Activated CD4-positive, alpha-beta memory T cell treated with anti-CD3 and anti-CD28 coated beads for 36 hours (primary cell): ENCODE measurements around the gene DSTYK. TPM values are rescaled to one million over a fixed set of nuclear protein-coding genes. Genes with fewer than 3 reads are reported as not detected.

Experiments used
- CTCF ChIA-PET: fragments of 350-600 bp; sonication (Branson Sonifier 250); formaldehyde crosslinking; loops from one replicate; lab custom pipeline; 2021; ENCODE audit warnings: antibody characterized with exemption, inconsistent platforms; lab: Charles Lee
- POLR2A ChIA-PET: fragments of 350-600 bp; sonication (Branson Sonifier 250); formaldehyde crosslinking; loops from one replicate; lab custom pipeline; 2021; ENCODE audit warnings: antibody characterized with exemption; lab: Charles Lee
- DNase-seq: peaks from one replicate; pipeline ENCODE4 v3.0.0-alpha.2; 2020
- H3K27ac Mint-ChIP-seq: one replicate; pipeline ENCODE4 v1.8.0; 2021; ENCODE audit warnings: mixed read lengths
- H3K27me3 Mint-ChIP-seq: one replicate; pipeline ENCODE4 v1.8.0; 2021; ENCODE audit warnings: mixed read lengths
- H3K36me3 Mint-ChIP-seq: one replicate; pipeline ENCODE4 v1.8.0; 2021; ENCODE audit warnings: mixed read lengths
- H3K4me1 Mint-ChIP-seq: one replicate; pipeline ENCODE4 v1.8.0; 2021; ENCODE audit warnings: low read depth, mixed read lengths
- H3K4me3 Mint-ChIP-seq: one replicate; pipeline ENCODE4 v1.8.0; 2021; ENCODE audit warnings: mild to moderate bottlenecking, mixed read lengths
- H3K9me3 Mint-ChIP-seq: one replicate; pipeline ENCODE4 v1.8.0; 2021; ENCODE audit warnings: mixed read lengths
- intact Hi-C: fragments of 100-400 bp; cut with micrococcal nuclease; formaldehyde crosslinking; loops from one replicate; pipeline ENCODE4 v1.15.1; 2023
- total RNA-seq, 2 experiments: library from RNA; stranded (reverse); gene quantifications; one replicate each; pipeline ENCODE4 v1.2.3, GENCODE V29; 2021

Gene DSTYK
- total RNA-seq, 2 experiments from 2014 or later: 9.0 to 9.8 TPM

DNA sequence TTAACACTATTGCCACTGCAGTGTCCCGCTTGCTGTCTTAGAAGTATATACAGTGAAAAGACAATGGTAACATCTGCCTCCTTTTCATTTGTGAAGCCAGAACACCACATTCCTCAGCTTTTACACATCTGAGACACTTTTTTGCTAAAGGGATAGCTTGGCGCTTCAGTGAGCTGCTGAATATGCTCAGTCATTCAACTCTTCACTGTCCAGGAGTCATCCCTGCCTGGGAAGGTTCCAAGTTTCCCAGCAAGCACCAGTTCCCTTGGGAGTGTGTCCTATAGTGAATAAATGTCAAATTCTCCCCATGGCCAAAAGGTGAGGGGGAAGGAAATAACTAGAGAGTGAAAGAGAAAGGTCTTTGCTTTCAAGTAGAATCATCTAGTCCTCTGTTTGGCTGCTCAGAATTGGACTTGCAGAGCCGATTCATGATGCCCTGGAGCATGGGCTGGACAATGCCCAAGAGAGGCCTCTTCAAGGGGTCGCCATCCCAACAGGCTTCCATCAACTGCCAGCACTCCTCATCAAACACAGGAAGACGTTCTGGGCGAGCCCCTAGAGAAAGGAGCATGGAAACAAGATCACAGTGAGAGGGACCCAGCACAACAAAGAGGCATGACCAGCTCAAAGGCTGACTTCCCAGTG, 64.2 kb downstream of the DSTYK start:
- DNase-seq: no peak
- POLR2A ChIA-PET: interaction anchor here (0.6 kb wide), 1 partner anchor 347 kb away, joined by 3 read pairs; no protein-coding TSS in a partner anchor
- Mint-ChIP-seq H3K27ac (no peak overlapping the region), H3K4me3 (no peak overlapping the region), H3K27me3 (no peaks in the 10 kb centered on the region), H3K9me3 (no peaks in the 10 kb centered on the region), H3K36me3 (peaks cover 19% of the 10 kb centered on the region), H3K4me1 (no peaks in the 10 kb centered on the region)
- CTCF ChIA-PET: interaction anchor here (1.6 kb wide), 1 partner anchor 109 kb away, joined by 5 read pairs; no protein-coding TSS in a partner anchor
- intact Hi-C loops: no loop called here

DNA sequence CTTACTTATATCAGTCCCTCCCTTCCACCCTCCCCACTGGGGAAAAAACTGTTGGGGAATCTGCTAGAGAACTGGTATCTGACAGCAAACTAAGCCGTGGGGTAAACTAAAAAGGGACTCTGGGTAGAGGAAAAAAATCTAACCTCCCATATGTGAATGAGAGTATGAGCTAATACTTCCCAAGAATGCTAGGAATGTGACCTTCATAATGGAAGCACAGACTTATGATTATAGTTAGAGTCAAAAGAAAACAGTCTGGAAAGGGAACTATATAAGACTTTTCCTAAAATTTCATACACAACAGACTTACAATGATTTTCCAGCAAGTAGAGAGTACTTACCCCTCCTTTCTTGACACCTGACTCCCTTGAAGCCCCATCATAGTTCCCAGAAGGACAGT, 66.8 kb downstream of the DSTYK start:
- intact Hi-C loops: loop anchor here (5.0 kb wide), 1 partner anchor 113 kb away; no protein-coding TSS in a partner anchor
- no peaks in the 10 kb centered on the region for H3K9me3 Mint-ChIP-seq
- H3K27ac Mint-ChIP-seq: no peak overlapping the region
- ChIA-PET POLR2A (no interaction called here), CTCF (interaction anchor here (1.2 to 1.9 kb wide), 6 partner anchors 14 to 181 kb away, joined by 3 to 7 read pairs (median 4); no protein-coding TSS in a partner anchor)
- peaks cover 17% of the 10 kb centered on the region for H3K36me3 Mint-ChIP-seq
- no peak overlapping the region for H3K4me3 Mint-ChIP-seq
- no peaks in the 10 kb centered on the region for H3K27me3 Mint-ChIP-seq
- DNase-seq: no peak
- peaks cover 4% of the 10 kb centered on the region for H3K4me1 Mint-ChIP-seq

DNA sequence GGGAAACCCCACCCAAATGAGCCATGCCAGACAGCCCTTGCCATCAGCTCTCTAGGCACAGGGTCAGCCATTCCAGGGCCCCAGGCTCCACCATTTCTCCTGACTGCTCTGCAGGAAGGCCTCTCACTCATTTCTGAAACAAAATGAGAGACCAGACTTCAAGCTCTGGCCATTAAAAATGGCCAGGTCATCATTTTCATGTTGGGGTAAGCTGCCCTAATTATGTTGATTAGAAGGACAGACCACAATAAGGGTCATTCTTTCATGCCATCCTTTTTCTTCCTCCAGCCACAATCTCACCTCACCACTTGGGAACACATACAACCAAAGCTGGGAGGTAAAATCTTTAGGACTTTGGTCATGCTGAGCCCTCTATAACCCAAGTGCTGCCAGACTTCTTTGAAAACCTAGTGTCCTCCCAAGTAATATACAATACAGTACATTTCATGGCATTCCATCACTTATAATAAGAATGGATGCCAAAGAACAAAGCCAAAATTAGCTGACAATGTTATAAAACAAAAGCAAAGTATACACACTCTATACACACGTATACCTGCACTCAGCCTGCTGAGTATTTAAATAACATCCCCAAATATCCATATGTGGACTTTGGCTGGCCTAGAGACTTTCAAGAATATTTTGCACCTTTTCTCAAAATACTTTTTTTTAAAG, 67.3 kb downstream of the DSTYK start:
- intact Hi-C loops: loop anchor here (5.0 kb wide), 1 partner anchor 113 kb away; no protein-coding TSS in a partner anchor
- no peak overlapping the region for H3K4me3 Mint-ChIP-seq
- no peak for DNase-seq
- ChIA-PET POLR2A (no interaction called here), CTCF (interaction anchor here (1.2 to 1.9 kb wide), 7 partner anchors 15 to 182 kb away, joined by 3 to 10 read pairs (median 4); no protein-coding TSS in a partner anchor)
- no peak overlapping the region for H3K27ac Mint-ChIP-seq
- no peaks in the 10 kb centered on the region for H3K27me3 Mint-ChIP-seq
- H3K36me3 Mint-ChIP-seq: peaks cover 17% of the 10 kb centered on the region
- no peaks in the 10 kb centered on the region for H3K9me3 Mint-ChIP-seq
- H3K4me1 Mint-ChIP-seq: peaks cover 4% of the 10 kb centered on the region

DNA sequence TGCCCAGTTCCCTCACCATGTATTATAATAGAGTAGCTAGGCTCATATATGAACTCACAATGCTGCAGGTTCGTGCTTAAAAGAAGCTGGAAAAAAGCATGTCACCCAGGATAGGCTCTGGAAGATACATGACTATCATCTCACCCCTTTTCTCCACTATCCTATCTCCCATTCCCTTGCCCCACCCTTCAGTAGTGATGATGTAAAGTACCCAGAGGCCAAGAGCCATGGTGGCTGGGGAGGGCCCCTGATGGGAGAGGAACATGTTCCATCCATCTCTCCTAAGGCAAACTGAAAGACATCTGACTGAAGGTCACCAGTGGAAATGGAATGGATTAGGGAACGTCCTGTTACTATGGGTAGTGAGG, 69.4 kb downstream of the DSTYK start:
- H3K27ac Mint-ChIP-seq: no peak overlapping the region
- no peak overlapping the region for H3K4me3 Mint-ChIP-seq
- ChIA-PET POLR2A (no interaction called here), CTCF (interaction anchor here (0.9 to 3.4 kb wide), 25 partner anchors 9 to 335 kb away, joined by 3 to 40 read pairs (median 7); partner anchors contain the start of genes DSTYK, RBBP5 and TMCC2)
- H3K9me3 Mint-ChIP-seq: no peaks in the 10 kb centered on the region
- H3K36me3 Mint-ChIP-seq: peaks cover 8% of the 10 kb centered on the region
- peaks cover 4% of the 10 kb centered on the region for H3K4me1 Mint-ChIP-seq
- no peaks in the 10 kb centered on the region for H3K27me3 Mint-ChIP-seq
- intact Hi-C loops: loop anchor here (5.0 kb wide), 1 partner anchor 115 kb away; no protein-coding TSS in a partner anchor
- no peak for DNase-seq

DNA sequence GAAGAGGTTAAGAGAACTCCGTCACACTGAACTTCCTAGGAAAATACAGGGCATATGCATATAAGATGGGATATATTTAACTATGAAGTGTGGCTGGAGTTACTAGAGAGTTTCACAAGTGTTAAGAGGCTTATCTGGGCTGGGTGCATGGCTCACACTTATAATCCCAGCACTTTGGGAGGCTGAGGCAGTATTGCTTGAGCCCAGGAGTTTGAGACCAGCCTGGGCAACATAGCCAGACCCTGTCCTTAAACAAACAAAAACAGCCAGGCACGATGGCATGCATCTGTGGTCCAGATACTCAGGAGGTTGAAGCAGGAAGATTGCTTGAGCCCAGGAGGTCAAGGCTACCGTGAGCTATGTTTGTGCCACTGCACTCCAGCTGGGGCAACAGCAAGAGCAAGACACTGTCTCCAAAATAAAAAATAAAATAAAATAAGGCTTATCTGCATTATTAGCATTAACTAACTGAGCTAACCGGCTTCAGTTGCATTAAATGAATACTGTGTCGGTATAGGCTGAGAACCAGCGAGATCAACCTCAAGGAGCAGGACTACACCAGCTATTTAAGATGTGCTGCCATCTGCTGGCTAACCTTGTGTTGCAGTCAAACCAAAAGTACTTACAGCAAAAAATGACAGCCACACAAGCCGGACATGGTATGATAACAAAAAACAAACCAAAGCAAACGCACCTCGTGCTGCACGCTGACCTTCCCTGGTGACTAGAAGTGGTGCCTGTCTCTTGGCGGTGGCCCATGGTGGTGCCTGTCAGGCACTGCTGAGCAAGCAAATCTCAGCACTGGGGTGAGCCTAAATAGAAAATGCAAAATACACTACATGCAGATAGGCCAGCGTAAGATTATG, 70.0 kb downstream of the DSTYK start:
- CTCF ChIA-PET: interaction anchor here (0.6 to 3.4 kb wide), 42 partner anchors 9 to 335 kb away, joined by 3 to 40 read pairs (median 5); partner anchors contain the start of genes DSTYK, RBBP5 and TMCC2
- POLR2A ChIA-PET: interaction anchor here (0.7 to 0.8 kb wide), 3 partner anchors 20 to 80 kb away, joined by 3 to 4 read pairs (median 3); partner anchors contain the start of gene RBBP5
- no peaks in the 10 kb centered on the region for H3K9me3 Mint-ChIP-seq
- intact Hi-C loops: loop anchor here (1.0 to 5.0 kb wide), 3 partner anchors 19 to 152 kb away; no protein-coding TSS in a partner anchor
- no peaks in the 10 kb centered on the region for H3K27me3 Mint-ChIP-seq
- peak; percentile 83 for DNase-seq
- peaks cover 4% of the 10 kb centered on the region for H3K4me1 Mint-ChIP-seq
- H3K27ac Mint-ChIP-seq: no peak overlapping the region
- H3K4me3 Mint-ChIP-seq: no peak overlapping the region
- peaks cover 4% of the 10 kb centered on the region for H3K36me3 Mint-ChIP-seq

GRCh38 chr1:205140113-205140512, 71.4 kb downstream of the DSTYK start:
- H3K4me3 Mint-ChIP-seq: no peak overlapping the region
- no peak for DNase-seq
- H3K27me3 Mint-ChIP-seq: no peaks in the 10 kb centered on the region
- POLR2A ChIA-PET: no interaction called here
- H3K36me3 Mint-ChIP-seq: peaks cover 3% of the 10 kb centered on the region
- no peak overlapping the region for H3K27ac Mint-ChIP-seq
- CTCF ChIA-PET: interaction anchor here (1.0 to 3.4 kb wide), 8 partner anchors 8 to 125 kb away, joined by 3 to 40 read pairs (median 18); partner anchors contain the start of gene RBBP5
- H3K9me3 Mint-ChIP-seq: no peaks in the 10 kb centered on the region
- H3K4me1 Mint-ChIP-seq: peaks cover 4% of the 10 kb centered on the region
- intact Hi-C loops: loop anchor here (2.0 to 5.0 kb wide), 2 partner anchors 17 to 117 kb away; no protein-coding TSS in a partner anchor

GRCh38 chr1:205137901-205138300, 73.6 kb downstream of the DSTYK start:
- ChIA-PET CTCF (no interaction called here), POLR2A (no interaction called here)
- H3K4me1 Mint-ChIP-seq: peaks cover 4% of the 10 kb centered on the region
- no peak overlapping the region for H3K4me3 Mint-ChIP-seq
- no peaks in the 10 kb centered on the region for H3K27me3 Mint-ChIP-seq
- intact Hi-C loops: no loop called here
- DNase-seq: no peak
- no peaks in the 10 kb centered on the region for H3K9me3 Mint-ChIP-seq
- no peaks in the 10 kb centered on the region for H3K36me3 Mint-ChIP-seq
- no peak overlapping the region for H3K27ac Mint-ChIP-seq

- Mint-ChIP-seq H3K9me3 (no peaks in the 10 kb centered on the region), H3K27ac (no peak overlapping the region), H3K36me3 (no peaks in the 10 kb centered on the region), H3K4me3 (no peak overlapping the region), H3K4me1 (no peaks in the 10 kb centered on the region), H3K27me3 (no peaks in the 10 kb centered on the region)
- POLR2A ChIA-PET: no interaction called here
- CTCF ChIA-PET: interaction anchor here (3.4 kb wide), 1 partner anchor 8 kb away, joined by 16 read pairs; no protein-coding TSS in a partner anchor
- intact Hi-C loops: no loop called here
- DNase-seq: no peak
These were observed 78.2 kb downstream of the DSTYK start for GRCh38 chr1:205133287-205133686.

- Mint-ChIP-seq H3K4me1 (no peaks in the 10 kb centered on the region), H3K9me3 (no peaks in the 10 kb centered on the region), H3K4me3 (no peak overlapping the region), H3K36me3 (no peaks in the 10 kb centered on the region), H3K27ac (no peak overlapping the region), H3K27me3 (no peaks in the 10 kb centered on the region)
- POLR2A ChIA-PET: no interaction called here
- no peak for DNase-seq
- intact Hi-C loops: loop anchor here (10.0 kb wide), 3 partner anchors 185 to 1265 kb away; partner anchors contain the start of genes RAB29 and SNRPE
- CTCF ChIA-PET: interaction anchor here (4.2 kb wide), 1 partner anchor 11 kb away, joined by 18 read pairs; no protein-coding TSS in a partner anchor
These were observed 82.0 kb downstream of the DSTYK start for GRCh38 chr1:205129447-205130029.

- peaks cover 2% of the 10 kb centered on the region for H3K4me1 Mint-ChIP-seq
- no peaks in the 10 kb centered on the region for H3K9me3 Mint-ChIP-seq
- no peaks in the 10 kb centered on the region for H3K27me3 Mint-ChIP-seq
- ChIA-PET POLR2A (no interaction called here), CTCF (interaction anchor here (0.6 to 4.2 kb wide), 2 partner anchors 13 to 1788 kb away, joined by 3 to 18 read pairs; no protein-coding TSS in a partner anchor)
- no peak overlapping the region for H3K4me3 Mint-ChIP-seq
- DNase-seq: no peak
- H3K27ac Mint-ChIP-seq: no peak overlapping the region
- intact Hi-C loops: loop anchor here (10.0 kb wide), 3 partner anchors 187 to 1263 kb away; partner anchors contain the start of genes RAB29 and SNRPE
- H3K36me3 Mint-ChIP-seq: no peaks in the 10 kb centered on the region
These were observed 83.5 kb downstream of the DSTYK start for GRCh38 chr1:205128050-205128449.

- Mint-ChIP-seq H3K4me1 (peaks cover 6% of the 10 kb centered on the region), H3K27me3 (no peaks in the 10 kb centered on the region), H3K27ac (no peak overlapping the region), H3K9me3 (no peaks in the 10 kb centered on the region), H3K4me3 (no peak overlapping the region), H3K36me3 (no peaks in the 10 kb centered on the region)
- ChIA-PET CTCF (interaction anchor here (0.6 to 4.2 kb wide), 2 partner anchors 13 to 1787 kb away, joined by 3 to 18 read pairs; no protein-coding TSS in a partner anchor), POLR2A (no interaction called here)
- intact Hi-C loops: loop anchor here (10.0 kb wide), 3 partner anchors 187 to 1263 kb away; partner anchors contain the start of genes RAB29 and SNRPE
- DNase-seq: no peak
These were observed 83.9 kb downstream of the DSTYK start for GRCh38 chr1:205127646-205128045.
